ENCODE data around the gene RTKN2.

The RTKN2 gene, protein sequence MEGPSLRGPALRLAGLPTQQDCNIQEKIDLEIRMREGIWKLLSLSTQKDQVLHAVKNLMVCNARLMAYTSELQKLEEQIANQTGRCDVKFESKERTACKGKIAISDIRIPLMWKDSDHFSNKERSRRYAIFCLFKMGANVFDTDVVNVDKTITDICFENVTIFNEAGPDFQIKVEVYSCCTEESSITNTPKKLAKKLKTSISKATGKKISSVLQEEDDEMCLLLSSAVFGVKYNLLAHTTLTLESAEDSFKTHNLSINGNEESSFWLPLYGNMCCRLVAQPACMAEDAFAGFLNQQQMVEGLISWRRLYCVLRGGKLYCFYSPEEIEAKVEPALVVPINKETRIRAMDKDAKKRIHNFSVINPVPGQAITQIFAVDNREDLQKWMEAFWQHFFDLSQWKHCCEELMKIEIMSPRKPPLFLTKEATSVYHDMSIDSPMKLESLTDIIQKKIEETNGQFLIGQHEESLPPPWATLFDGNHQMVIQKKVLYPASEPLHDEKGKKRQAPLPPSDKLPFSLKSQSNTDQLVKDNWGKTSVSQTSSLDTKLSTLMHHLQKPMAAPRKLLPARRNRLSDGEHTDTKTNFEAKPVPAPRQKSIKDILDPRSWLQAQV

GRCh38 chr10:62268399-62269114, at the start of gene RTKN2:
Gene RTKN2 (minus strand): TSS chr10:62268844. CDS start chr10:62268610, 234 bp downstream.
- TF ChIP-seq CTCF (conservative IDR thresholded peaks at IDR 0.05; ENCODE audit: low read depth, low read length) = no peak
- H2AFZ ChIP-seq (ENCODE audit: low read depth) = peak within 1 kb of the TSS; percentile 96

GRCh38 chr10:62317257-62317656, 48.6 kb upstream of the RTKN2 start:
- no peaks in the 10 kb centered on the region for H3K79me2 ChIP-seq (ENCODE audit: insufficient read depth, low read depth)
- no peak overlapping the region for H2AFZ ChIP-seq (ENCODE audit: low read depth)
- no peak overlapping the region for H3K4me2 ChIP-seq
- H3K36me3 ChIP-seq (ENCODE audit: insufficient read depth) = no peaks in the 10 kb centered on the region
- H3K4me1 ChIP-seq (ENCODE audit: low read depth, poor library complexity, severe bottlenecking) = no peaks in the 10 kb centered on the region
- H3K4me3 ChIP-seq (IDR thresholded peaks at IDR 0.05; ENCODE audit: insufficient read depth, low read depth, low read length) = no peak overlapping the region
- no peak overlapping the region for H3K27ac ChIP-seq
- no peaks in the 10 kb centered on the region for H4K20me1 ChIP-seq (ENCODE audit: insufficient read depth)
- no peaks in the 10 kb centered on the region for H3K27me3 ChIP-seq (ENCODE audit: insufficient read depth, low read depth)
- H3K9ac ChIP-seq = no peak overlapping the region
- no peak for TF ChIP-seq CTCF (conservative IDR thresholded peaks at IDR 0.05; ENCODE audit: low read depth, low read length)

More at GRCh38 chr10:62268399-62269114, at the start of gene RTKN2:
- Histone ChIP-seq H3K4me1 (ENCODE audit: low read depth, poor library complexity, severe bottlenecking) (peaks cover 45% of the 10 kb centered on the region), H3K4me2 (peak within 1 kb of the TSS; percentile 74), H3K9ac (peak within 1 kb of the TSS; percentile 43; the same call in 1 of the 2 replicates), H4K20me1 (ENCODE audit: insufficient read depth) (no peaks in the 10 kb centered on the region), H3K36me3 (ENCODE audit: insufficient read depth) (no peaks in the 10 kb centered on the region), H3K79me2 (ENCODE audit: insufficient read depth, low read depth) (no peaks in the 10 kb centered on the region), H3K27me3 (ENCODE audit: insufficient read depth, low read depth) (no peaks in the 10 kb centered on the region), H3K27ac (no peak within 1 kb of the TSS; the same call in 1 of the 2 replicates), H3K4me3 (IDR thresholded peaks at IDR 0.05; ENCODE audit: insufficient read depth, low read depth, low read length) (no peak within 1 kb of the TSS)

- no peaks in the 10 kb centered on the region for H3K4me1 ChIP-seq (ENCODE audit: low read depth, poor library complexity, severe bottlenecking)
- H3K36me3 ChIP-seq (ENCODE audit: insufficient read depth) = no peaks in the 10 kb centered on the region
- TF ChIP-seq CTCF (conservative IDR thresholded peaks at IDR 0.05; ENCODE audit: low read depth, low read length) = no peak
- no peaks in the 10 kb centered on the region for H3K27me3 ChIP-seq (ENCODE audit: insufficient read depth, low read depth)
- no peak overlapping the region for H3K27ac ChIP-seq
- no peaks in the 10 kb centered on the region for H3K79me2 ChIP-seq (ENCODE audit: insufficient read depth, low read depth)
- H4K20me1 ChIP-seq (ENCODE audit: insufficient read depth) = no peaks in the 10 kb centered on the region
- H3K4me2 ChIP-seq = no peak overlapping the region
- H2AFZ ChIP-seq (ENCODE audit: low read depth) = no peak overlapping the region
- H3K4me3 ChIP-seq (IDR thresholded peaks at IDR 0.05; ENCODE audit: insufficient read depth, low read depth, low read length) = no peak overlapping the region
- no peak overlapping the region for H3K9ac ChIP-seq
Measured at GRCh38 chr10:62309254-62309653, 40.6 kb upstream of the RTKN2 start.

DNA sequence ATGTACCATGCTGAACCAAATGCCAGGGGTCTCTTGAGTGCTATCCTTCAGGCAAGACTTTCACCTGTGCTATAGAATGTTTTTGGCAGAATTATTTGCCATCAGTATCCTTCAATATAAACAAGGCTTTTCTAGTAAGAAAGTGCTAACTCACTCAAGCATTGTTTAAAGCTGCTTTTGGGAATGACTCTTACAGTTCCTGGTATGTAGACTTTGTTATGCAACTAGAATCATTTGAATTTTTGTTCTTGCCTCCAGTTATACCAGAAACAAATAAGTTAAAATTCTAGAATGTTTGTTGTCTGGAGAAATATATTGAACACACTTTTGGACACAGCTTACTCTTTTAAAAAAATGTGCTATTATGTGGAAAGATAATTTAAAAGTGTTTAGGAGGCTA, 39.5 kb upstream of the RTKN2 start:
- H3K4me1 ChIP-seq (ENCODE audit: low read depth, poor library complexity, severe bottlenecking) = no peaks in the 10 kb centered on the region

More for the DNA sequence above, 39.5 kb upstream of the RTKN2 start:
- TF ChIP-seq CTCF (conservative IDR thresholded peaks at IDR 0.05; ENCODE audit: low read depth, low read length) = no peak
- Histone ChIP-seq H3K27me3 (ENCODE audit: insufficient read depth, low read depth) (no peaks in the 10 kb centered on the region), H3K4me3 (IDR thresholded peaks at IDR 0.05; ENCODE audit: insufficient read depth, low read depth, low read length) (no peak overlapping the region), H4K20me1 (ENCODE audit: insufficient read depth) (no peaks in the 10 kb centered on the region), H3K27ac (no peak overlapping the region), H3K36me3 (ENCODE audit: insufficient read depth) (no peaks in the 10 kb centered on the region), H2AFZ (ENCODE audit: low read depth) (no peak overlapping the region), H3K9ac (no peak overlapping the region), H3K4me2 (no peak overlapping the region), H3K79me2 (ENCODE audit: insufficient read depth, low read depth) (no peaks in the 10 kb centered on the region)

All from KMS-11 (cell line).